Neural cell (in vitro differentiated cells): Measurements from ENCODE around the gene MED20. TPM values are rescaled to one million over a fixed set of nuclear protein-coding genes. Genes with fewer than 3 reads are reported as not detected.

ENCODE experiments used
- H2AFZ ChIP-seq: fragments of 200-600, 300-800 bp; sonication (generic), shearing (Covaris generic); 2 replicates; pipeline ENCODE4 v1.6.0; 2014; ENCODE audit warnings: low read depth, mild to moderate bottlenecking, antibody characterized with exemption, low read length, moderate library complexity
- H3F3A ChIP-seq: fragments of 200-600 bp; shearing (Covaris generic); 2 replicates; pipeline ENCODE4 v1.6.1; 2016; ENCODE audit warnings: mild to moderate bottlenecking, moderate library complexity, mixed read lengths, antibody characterized with exemption, low read length; ENCODE audit not compliant: insufficient read depth, poor library complexity, severe bottlenecking
- H3K27ac ChIP-seq: fragments of 200-600, 300-800 bp; sonication (generic), shearing (Covaris generic); 2 replicates; pipeline ENCODE4 v1.5.1; 2014; ENCODE audit warnings: mild to moderate bottlenecking, low read length, moderate library complexity
- H3K27me3 ChIP-seq: fragments of 300-800, 200-600 bp; sonication (generic), shearing (Covaris generic); 2 replicates; pipeline ENCODE4 v1.6.0; 2014; ENCODE audit warnings: mild to moderate bottlenecking, low read depth, low read length, moderate library complexity; ENCODE audit not compliant: insufficient read depth
- H3K36me3 ChIP-seq: fragments of 300-800, 200-600 bp; sonication (generic), shearing (Covaris generic); 2 replicates; pipeline ENCODE4 v1.5.1; 2014; ENCODE audit warnings: mild to moderate bottlenecking, antibody characterized with exemption, low read length, moderate library complexity; ENCODE audit not compliant: insufficient read depth
- H3K4me2 ChIP-seq: fragments of 300-800, 200-600 bp; sonication (generic), shearing (Covaris generic); 2 replicates; pipeline ENCODE4 v1.6.0; 2014; ENCODE audit warnings: mild to moderate bottlenecking, low read length
- H3K4me3 ChIP-seq: fragments of 300-800, 200-600 bp; sonication (generic), shearing (Covaris generic); 2 replicates; pipeline ENCODE4 v1.5.1; 2014; ENCODE audit warnings: mild to moderate bottlenecking, low read length, moderate library complexity
- H3K79me2 ChIP-seq: fragments of 200-600 bp; shearing (Covaris generic); replicated peaks from 2 replicates; pipeline ENCODE4 v1.6.0; 2014; ENCODE audit warnings: mild to moderate bottlenecking, low read length, moderate library complexity; ENCODE audit not compliant: insufficient read depth
- H3K9ac ChIP-seq: fragments of 300-800, 200-600 bp; sonication (generic), shearing (Covaris generic); 2 replicates; pipeline ENCODE4 v1.6.1; 2016; ENCODE audit warnings: mild to moderate bottlenecking, low read length, mixed read lengths
- H3K9me2 ChIP-seq: fragments of 200-600 bp; shearing (Covaris generic); 2 replicates; pipeline ENCODE4 v1.6.1; 2016; ENCODE audit warnings: mild to moderate bottlenecking, low read length, mixed read lengths; ENCODE audit not compliant: insufficient read depth
- H3K9me3 ChIP-seq: fragments of 200-600, 300-800 bp; sonication (generic), shearing (Covaris generic); 2 replicates; pipeline ENCODE4 v1.6.1; 2016; ENCODE audit warnings: mild to moderate bottlenecking, mixed run types, low read length, moderate library complexity, mixed read lengths
- H4K20me1 ChIP-seq: fragments of 200-600 bp; shearing (Covaris generic); 2 replicates; pipeline ENCODE4 v1.6.1; 2016; ENCODE audit warnings: mild to moderate bottlenecking, mixed run types; ENCODE audit not compliant: insufficient read depth
- CTCF ChIP-seq: fragments of 450-650 bp; IDR thresholded peaks from 2 replicates; pipeline ENCODE4 v1.5.1; 2014; ENCODE audit warnings: antibody characterized with exemption, mild to moderate bottlenecking, moderate library complexity; ENCODE audit not compliant: poor library complexity, severe bottlenecking
- EP300 ChIP-seq: fragments of 450-650 bp; conservative IDR thresholded peaks from 2 replicates; pipeline ENCODE4 v1.6.1; 2014; ENCODE audit warnings: antibody characterized with exemption, mild to moderate bottlenecking, moderate library complexity; ENCODE audit not compliant: poor library complexity, severe bottlenecking
- EZH2 ChIP-seq: fragments of 200-600, 300-800 bp; shearing (Covaris generic), sonication (generic); IDR thresholded peaks from 2 replicates; pipeline ENCODE4 v1.6.1; 2014; ENCODE audit warnings: antibody characterized with exemption, low read length, borderline replicate concordance, mild to moderate bottlenecking; ENCODE audit not compliant: insufficient read depth, poor library complexity, severe bottlenecking
- MXI1 ChIP-seq: fragments of 450-650 bp; conservative IDR thresholded peaks from 2 replicates; pipeline ENCODE4 v1.6.1; 2014; ENCODE audit warnings: antibody characterized with exemption, mild to moderate bottlenecking; ENCODE audit not compliant: poor library complexity, severe bottlenecking
- POLR2AphosphoS5 ChIP-seq: IDR thresholded peaks from 2 replicates; pipeline ENCODE4 v1.6.1; 2012
- RAD21 ChIP-seq: fragments of 450-650 bp; conservative IDR thresholded peaks from 2 replicates; pipeline ENCODE4 v1.6.1; 2014; ENCODE audit warnings: antibody characterized with exemption, mild to moderate bottlenecking, moderate library complexity
- REST ChIP-seq: IDR thresholded peaks from 2 replicates; pipeline ENCODE4 v1.6.1; 2012; ENCODE audit warnings: borderline replicate concordance
- SMC3 ChIP-seq: fragments of 450-650 bp; conservative IDR thresholded peaks from 2 replicates; pipeline ENCODE4 v1.6.1; 2014; ENCODE audit warnings: antibody characterized with exemption, mild to moderate bottlenecking, moderate library complexity; ENCODE audit not compliant: poor library complexity
- TAF1 ChIP-seq: IDR thresholded peaks from 2 replicates; pipeline ENCODE4 v1.6.1; 2012; ENCODE audit warnings: low read depth
- polyA plus RNA-seq: library from polyadenylated mRNA; depleted of rRNA; stranded (reverse); fragments of >200 nt; gene quantifications from 2 replicates; pipeline ENCODE4 v1.2.3, GENCODE V29; 2014

MED20 gene
- polyA plus RNA-seq, 1 donor from 2014 or later = 21.2 TPM

- Histone ChIP-seq H3F3A (no peaks in the 10 kb centered on the region), H2AFZ (no peak overlapping the region), H3K36me3 (peaks cover 3% of the 10 kb centered on the region), H3K4me2 (no peak overlapping the region), H3K9ac (no peak overlapping the region), H3K9me2 (no peaks in the 10 kb centered on the region), H3K79me2 (peaks cover 8% of the 10 kb centered on the region), H3K4me3 (no peak overlapping the region), H3K27ac (no peak overlapping the region), H4K20me1 (no peaks in the 10 kb centered on the region), H3K27me3 (no peaks in the 10 kb centered on the region), H3K9me3 (no peaks in the 10 kb centered on the region)
- TF ChIP-seq EP300 (no peak), TAF1 (no peak), MXI1 (no peak), RAD21 (no peak), POLR2AphosphoS5 (no peak), EZH2 (no peak), SMC3 (no peak), REST (no peak), CTCF (no peak)
These were observed 9.0 kb upstream of the MED20 start for GRCh38 chr6:41929924-41930323.

GRCh38 chr6:41927253-41927652 lies 6.3 kb upstream of the MED20 start:
- Histone ChIP-seq H3K9me3 (no peaks in the 10 kb centered on the region), H3K79me2 (peaks cover 33% of the 10 kb centered on the region), H3K27ac (no peak overlapping the region), H2AFZ (no peak overlapping the region), H3F3A (no peaks in the 10 kb centered on the region), H3K9ac (no peak overlapping the region), H3K27me3 (no peaks in the 10 kb centered on the region), H3K4me3 (no peak overlapping the region), H3K9me2 (no peaks in the 10 kb centered on the region), H3K4me2 (no peak overlapping the region), H3K36me3 (peaks cover 3% of the 10 kb centered on the region), H4K20me1 (no peaks in the 10 kb centered on the region)
- TF ChIP-seq POLR2AphosphoS5 = no peak
- no peak for TF ChIP-seq RAD21
- no peak for TF ChIP-seq TAF1
- no peak for TF ChIP-seq SMC3
- TF ChIP-seq CTCF = no peak
- no peak for TF ChIP-seq MXI1
- TF ChIP-seq REST = no peak
